CD4-positive, alpha-beta T cell treated with Interleukin-4 for 4 hours (primary cell): ENCODE measurements around the gene FUT2.
"Not testable (repeated sequence)": the region's sequence is repeated elsewhere in the genome, so short reads cannot be mapped to it uniquely, and the experiment has no call there.

Experiments
- DNase-seq: peaks from one replicate; pipeline ENCODE4 v3.0.0-alpha.2; 2020

FUT2 gene

DNA sequence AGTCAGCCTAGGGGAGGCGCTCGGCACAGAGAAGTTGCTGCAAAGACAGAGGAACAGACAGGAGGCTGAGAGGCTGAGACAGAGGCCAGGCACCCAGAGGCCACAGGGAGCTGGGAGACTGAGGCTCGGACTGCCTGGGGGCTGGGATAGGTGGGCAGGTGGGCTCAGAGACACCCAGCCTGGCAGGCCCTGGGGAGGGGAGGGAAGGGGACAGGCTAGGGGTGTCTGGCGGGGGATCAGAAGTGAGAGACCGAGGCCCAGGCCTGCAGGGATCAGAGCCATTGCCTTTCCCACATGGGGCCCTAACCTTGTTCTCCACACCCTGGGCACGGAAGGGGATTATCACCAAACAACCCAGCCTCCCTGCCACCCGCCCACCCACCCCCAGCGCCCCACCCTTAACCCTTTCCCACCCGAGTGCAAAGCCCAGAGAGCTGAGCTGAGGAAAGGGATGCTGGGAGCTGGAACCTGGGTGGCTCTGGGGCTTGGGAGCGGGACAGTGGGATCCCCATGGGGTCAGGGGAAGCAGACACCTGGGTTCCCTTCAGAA lies 24.2 kb upstream of the FUT2 start:
- DNase-seq, result no peak

- DNase-seq, result no peak
Measured at GRCh38 chr19:48672994-48673393, 22.8 kb upstream of the FUT2 start, which contains the start of gene NTN5. NTN5 (minus strand) TSS chr19:48673017; CDS start chr19:48670986, 2,031 bp downstream.

DNA sequence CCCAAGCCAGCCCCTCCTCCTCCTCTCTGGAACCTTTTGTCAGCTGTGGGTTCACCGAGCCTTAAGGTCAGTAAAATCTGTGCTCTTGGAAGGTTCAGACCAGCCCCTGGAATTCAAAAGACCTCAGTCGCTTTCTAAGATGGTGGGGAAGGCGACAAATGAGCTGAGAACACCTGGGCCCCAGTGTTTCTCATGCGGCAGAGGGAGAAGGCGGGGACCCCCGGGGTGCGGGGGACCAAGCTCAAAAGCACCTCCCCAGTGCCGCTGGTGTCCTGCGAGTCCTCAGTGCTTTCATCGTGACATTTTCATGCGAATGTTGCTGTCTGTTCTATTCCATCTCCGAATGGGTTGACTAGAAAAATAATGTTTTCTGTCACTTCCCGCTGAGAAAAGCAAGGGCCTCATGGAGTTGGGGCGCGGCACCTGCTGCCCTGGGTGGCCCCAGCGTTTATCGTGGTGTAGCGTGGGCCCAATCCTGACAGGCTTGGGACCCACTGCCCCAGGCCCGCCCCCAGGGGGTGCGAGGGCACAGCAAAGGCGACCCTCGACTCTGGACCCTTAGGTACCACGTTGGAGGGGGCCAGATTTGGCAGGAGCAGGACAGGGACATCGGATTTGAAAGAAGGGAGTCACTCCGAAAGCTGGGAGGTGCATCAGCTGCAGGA lies 22.2 kb upstream of the FUT2 start:
- no peak for DNase-seq

- no peak for DNase-seq
Measured at GRCh38 chr19:48674216-48674809, 21.5 kb upstream of the FUT2 start.

GRCh38 chr19:48674921-48675824 lies 20.6 kb upstream of the FUT2 start:
- peak; percentile 75 for DNase-seq

DNA sequence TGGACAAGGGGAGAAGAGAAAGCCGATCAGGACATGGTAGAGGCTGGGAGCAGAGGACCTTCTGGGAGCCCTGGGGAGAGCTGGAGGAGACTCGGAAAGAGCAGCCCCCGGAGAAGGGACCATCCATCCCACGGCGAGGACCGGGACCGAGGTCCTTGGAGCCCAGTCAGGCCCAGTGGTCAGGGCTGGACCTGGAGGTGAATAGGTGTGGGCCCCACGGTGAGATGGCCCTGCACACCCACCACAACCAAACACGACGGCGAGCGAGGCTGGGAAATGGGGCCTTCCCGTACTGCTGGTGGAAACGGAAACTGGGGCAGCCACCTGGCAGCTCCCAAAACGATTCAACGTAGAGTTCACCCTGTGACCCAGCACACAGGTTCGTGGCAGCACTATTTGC lies 19.3 kb upstream of the FUT2 start:
- no peak for DNase-seq

- DNase-seq, result no peak
Measured at GRCh38 chr19:48676887-48677286, 18.9 kb upstream of the FUT2 start.

- no peak for DNase-seq
Measured at GRCh38 chr19:48678201-48678600, 17.6 kb upstream of the FUT2 start.

DNA sequence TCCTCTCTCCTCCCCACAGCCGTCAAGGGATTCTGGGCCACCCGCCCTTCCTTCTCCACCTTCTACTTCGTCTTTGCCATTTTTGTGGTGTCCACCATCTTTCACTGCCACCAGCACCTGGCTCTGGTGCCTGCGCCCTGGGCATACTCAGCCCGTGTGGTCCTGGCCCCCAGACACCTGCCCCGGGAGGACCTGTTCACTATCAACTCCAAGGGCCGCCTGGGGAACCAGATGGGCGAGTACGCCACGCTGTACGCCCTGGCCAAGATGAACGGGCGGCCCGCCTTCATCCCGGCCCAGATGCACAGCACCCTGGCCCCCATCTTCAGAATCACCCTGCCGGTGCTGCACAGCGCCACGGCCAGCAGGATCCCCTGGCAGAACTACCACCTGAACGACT lies 15.8 kb upstream of the FUT2 start:
- not testable (repeated sequence) for DNase-seq

DNA sequence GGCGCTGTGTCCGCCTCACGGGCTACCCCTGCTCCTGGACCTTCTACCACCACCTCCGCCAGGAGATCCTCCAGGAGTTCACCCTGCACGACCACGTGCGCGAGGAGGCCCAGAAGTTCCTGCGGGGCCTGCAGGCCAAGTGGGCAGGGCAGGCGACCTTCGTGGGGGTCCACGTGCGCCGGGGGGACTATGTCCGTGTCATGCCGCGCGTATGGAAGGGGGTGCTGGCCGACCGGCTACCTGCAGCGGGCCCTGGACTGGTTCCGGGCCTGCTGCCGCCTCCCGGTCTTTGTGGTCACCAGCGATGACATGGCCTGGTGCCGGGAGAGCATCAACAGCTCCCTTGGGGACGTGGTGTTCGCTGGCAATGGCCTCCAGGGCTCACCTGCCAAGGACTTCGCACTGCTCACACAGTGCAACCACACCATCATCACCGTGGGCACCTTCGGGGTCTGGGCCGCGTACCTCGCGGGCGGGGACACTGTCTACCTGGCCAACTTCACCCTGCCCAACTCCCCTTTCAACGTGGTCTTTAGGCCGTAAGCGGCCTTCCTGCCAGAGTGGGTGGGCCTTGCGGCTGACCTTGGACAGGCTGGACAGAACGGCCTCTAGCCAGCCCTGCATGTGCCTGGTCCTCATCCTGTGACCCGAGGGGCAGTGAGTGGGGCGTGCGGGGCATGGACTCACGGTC lies 15.2 kb upstream of the FUT2 start:
- no peak for DNase-seq

- DNase-seq, result no peak
Measured at GRCh38 chr19:48681127-48681470, 14.7 kb upstream of the FUT2 start.

GRCh38 chr19:48683349-48683748 lies 12.4 kb upstream of the FUT2 start:
- DNase-seq, result peak; percentile 3

GRCh38 chr19:48685583-48685982 lies 10.2 kb upstream of the FUT2 start:
- DNase-seq, result no peak

DNA sequence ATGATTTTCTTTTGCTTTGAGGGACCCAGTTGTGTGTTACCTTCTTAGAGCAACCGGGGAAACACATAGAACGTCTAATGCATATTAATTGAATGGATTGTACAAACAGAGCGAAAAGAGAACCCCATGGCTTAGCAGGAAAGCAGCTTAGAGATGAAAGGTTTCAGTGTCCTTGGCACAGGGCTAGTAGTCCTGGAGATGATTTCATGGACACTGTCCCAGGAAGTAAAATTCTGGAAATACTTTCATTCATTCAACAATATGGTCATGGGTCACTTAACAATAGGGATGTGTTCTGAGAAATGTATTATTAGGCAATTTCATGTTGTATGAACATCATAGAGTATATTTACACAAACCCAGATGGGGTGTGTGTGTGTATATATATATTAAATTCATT lies 9.7 kb upstream of the FUT2 start:
- no peak for DNase-seq

- DNase-seq, result not testable (repeated sequence)
Measured at GRCh38 chr19:48686637-48687036, 9.1 kb upstream of the FUT2 start.

DNA sequence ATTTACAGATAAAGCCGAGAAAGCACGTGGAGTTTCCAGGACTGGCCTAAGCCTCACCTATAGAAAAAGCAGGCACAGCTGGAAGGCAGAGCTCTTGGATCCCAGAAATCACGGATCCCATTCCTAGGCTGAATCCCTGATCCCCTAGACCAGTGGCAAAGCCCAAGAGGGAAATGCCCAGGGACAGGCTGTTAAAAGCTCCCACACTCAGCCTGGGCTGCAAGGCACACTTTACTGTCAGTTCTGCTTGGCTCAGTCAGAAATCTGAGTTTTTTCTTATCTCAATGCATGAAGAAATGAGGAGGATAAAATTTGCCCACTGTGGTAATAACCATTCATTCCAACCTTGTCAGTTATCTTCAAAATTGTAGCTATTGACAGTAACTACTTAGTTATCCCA lies 8.0 kb upstream of the FUT2 start:
- DNase-seq, result no peak

- DNase-seq, result no peak
Measured at GRCh38 chr19:48689449-48689848, 6.3 kb upstream of the FUT2 start.

GRCh38 chr19:48693629-48694028 lies 2.1 kb upstream of the FUT2 start:
- not testable (repeated sequence) for DNase-seq

- no peak for DNase-seq
Measured at GRCh38 chr19:48696353-48697010, 711 bp downstream of the FUT2 start.

- no peak for DNase-seq
Measured at GRCh38 chr19:48698046-48698445, 2.3 kb downstream of the FUT2 start.

GRCh38 chr19:48702701-48703100 lies 6.9 kb downstream of the FUT2 start:
- no peak for DNase-seq

DNA sequence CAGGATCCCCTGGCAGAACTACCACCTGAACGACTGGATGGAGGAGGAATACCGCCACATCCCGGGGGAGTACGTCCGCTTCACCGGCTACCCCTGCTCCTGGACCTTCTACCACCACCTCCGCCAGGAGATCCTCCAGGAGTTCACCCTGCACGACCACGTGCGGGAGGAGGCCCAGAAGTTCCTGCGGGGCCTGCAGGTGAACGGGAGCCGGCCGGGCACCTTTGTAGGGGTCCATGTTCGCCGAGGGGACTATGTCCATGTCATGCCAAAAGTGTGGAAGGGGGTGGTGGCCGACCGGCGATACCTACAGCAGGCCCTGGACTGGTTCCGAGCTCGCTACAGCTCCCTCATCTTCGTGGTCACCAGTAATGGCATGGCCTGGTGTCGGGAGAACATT lies 7.5 kb downstream of the FUT2 start:
- no peak for DNase-seq
